ENCODE results near the gene PTGR2. TPM values are rescaled to one million over a fixed set of nuclear protein-coding genes. Genes with fewer than 3 reads are reported as not detected.

The PTGR2 gene
- 9.4 TPM for total RNA-seq

DNA sequence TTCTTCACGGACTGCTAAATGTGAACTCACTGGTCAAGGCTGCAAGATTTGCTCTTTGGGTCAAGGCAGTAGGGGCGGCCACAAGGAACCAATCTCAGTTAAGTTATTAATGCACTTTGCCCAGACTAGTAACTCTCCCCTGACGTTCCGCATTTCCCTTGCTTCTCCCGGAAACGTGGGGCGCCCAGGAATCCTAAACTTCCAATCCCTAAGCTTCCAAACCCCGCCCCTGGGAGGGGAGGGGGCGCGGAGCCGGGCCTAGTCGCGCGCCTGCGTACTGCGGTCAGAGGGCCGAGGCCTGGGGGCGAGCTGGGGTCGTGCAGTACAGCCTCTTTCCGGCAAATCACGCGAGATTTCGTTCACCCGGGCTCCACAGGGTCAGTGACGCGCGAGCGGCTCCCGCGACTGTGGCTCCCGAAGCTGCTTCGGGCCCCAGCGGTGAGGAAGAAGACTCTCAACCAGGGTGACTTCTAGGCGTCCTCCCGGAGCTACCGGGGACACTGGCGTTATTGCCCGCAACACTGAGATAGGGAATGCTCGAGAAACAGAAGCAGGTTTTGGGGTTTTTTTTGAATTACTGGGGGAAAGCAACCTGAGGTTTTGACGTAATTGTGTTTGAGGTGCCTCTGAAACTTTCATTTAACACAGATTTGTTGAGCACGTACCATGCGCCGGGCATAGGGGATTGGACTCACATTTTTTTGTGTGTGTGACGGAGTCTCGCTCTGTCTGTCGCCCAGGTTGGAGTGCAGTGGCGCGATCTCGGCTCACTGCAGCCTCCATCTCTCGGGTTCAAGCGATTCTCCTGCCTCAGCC lies at the start of gene PTGR2:
TSS of gene PTGR2 (plus strand) at position 265 of the 816 bp plus-strand sequence. CDS start 7,032 bp downstream, outside the sequence.

DNA sequence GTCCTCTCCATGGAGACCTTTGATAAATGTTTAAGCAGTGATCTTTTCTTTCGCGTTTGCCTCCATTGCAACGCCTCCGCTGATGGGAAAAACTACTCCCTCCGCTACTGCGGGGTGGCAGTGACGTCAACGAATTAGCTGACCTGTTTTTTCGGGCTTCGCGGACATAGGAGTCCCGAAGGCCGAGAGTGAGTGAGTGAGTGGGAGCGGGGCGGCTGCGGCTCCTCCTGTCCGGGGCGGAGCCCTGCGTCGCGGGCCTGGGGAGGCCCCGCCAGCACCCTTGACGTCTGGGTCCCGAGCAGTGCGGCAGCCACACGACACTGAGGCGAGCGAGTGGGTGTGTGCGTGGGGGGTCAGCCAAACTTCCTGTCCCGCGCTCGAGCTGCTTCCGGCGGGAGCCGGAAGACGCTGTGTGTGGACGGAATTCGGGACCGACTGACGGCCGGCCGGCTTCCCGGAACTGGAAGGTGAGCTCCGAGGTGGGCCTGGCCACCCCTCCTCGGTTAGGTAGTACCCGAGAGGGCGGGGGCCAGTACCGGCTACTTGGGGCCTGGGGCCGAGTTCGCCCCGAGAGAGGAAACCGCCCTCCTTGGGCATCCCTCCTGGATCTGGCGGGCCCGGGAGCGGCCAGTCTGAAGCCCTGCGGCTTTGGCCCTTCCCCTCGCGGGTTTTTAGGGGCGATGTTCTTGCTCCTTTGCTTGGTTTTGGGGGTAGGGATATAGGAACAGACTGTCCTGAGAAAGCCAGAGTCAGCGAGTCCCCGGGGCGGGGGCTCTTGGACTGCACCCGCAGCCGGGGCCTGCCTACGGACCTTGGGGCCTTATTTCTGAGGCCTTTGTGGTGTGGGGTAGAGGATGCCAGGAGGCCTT lies 35.1 kb downstream of the PTGR2 start, which contains the start of gene ZNF410:
TSS of gene ZNF410 (plus strand) at position 411 of the 869 bp plus-strand sequence. CDS start 5,317 bp downstream, outside the sequence.

Small RNA genes lying within 50 kb of the gene (small RNA-seq; reads per million reads assigned to genes)
- gene AC005520.4 (ENCODE audit: low replicate concordance) (not detected), gene RF00019 (ENCODE audit: low replicate concordance) (not detected)

Other genes with a start within 250 kb of the PTGR2 start
- not detected for gene ACOT6, start 239.3 kb upstream of the PTGR2 start, total RNA-seq
- gene DNAL1, start 206.8 kb upstream of the PTGR2 start, total RNA-seq = 21.9 TPM
- gene PNMA1, start 137.4 kb upstream of the PTGR2 start, total RNA-seq = 85.1 TPM
- 84.5 TPM for gene ZNF410, start 35.0 kb downstream of the PTGR2 start, total RNA-seq
- gene FAM161B, start 98.3 kb downstream of the PTGR2 start, total RNA-seq = 29.7 TPM
- gene COQ6, start 98.5 kb downstream of the PTGR2 start, total RNA-seq = 37.9 TPM
- 9.4 TPM for gene ENTPD5, start 167.5 kb downstream of the PTGR2 start, total RNA-seq
- 11.9 TPM for gene BBOF1, start 167.5 kb downstream of the PTGR2 start, total RNA-seq
- gene ALDH6A1, start 232.6 kb downstream of the PTGR2 start, total RNA-seq = 32.2 TPM
- gene LIN52, start 233.1 kb downstream of the PTGR2 start, total RNA-seq = 18.2 TPM